ENCODE measurements around the gene C3orf18. TPM values are rescaled to one million over a fixed set of nuclear protein-coding genes. Genes with fewer than 3 reads are reported as not detected.
A peak's percentile ranks its signal among the peaks of the same experiment; 100 is the strongest.

C3orf18 gene
- total RNA-seq, 1 donor from 2014 or later = 8.5 TPM

GRCh38 chr3:50519471-50520089 lies 48.0 kb downstream of the C3orf18 start:
- TF ChIP-seq CTCF (IDR thresholded peaks at IDR 0.05) (peak; percentile 95), EZH2phosphoT487 (IDR thresholded peaks at IDR 0.05) (no peak)
- Mint-ChIP-seq H3K27me3 (ENCODE audit: insufficient read depth, low read depth) (peaks cover 15% of the 10 kb centered on the region), H3K9me3 (no peaks in the 10 kb centered on the region), H3K27ac (no peak overlapping the region), H3K36me3 (no peaks in the 10 kb centered on the region), H3K4me3 (no peak overlapping the region), H3K4me1 (peaks cover 39% of the 10 kb centered on the region)
- Histone ChIP-seq H3K79me2 (ENCODE audit: low read depth) (no peaks in the 10 kb centered on the region), H2AFZ (replicated peaks) (no peak overlapping the region), H3K9ac (no peak overlapping the region), H4K20me1 (ENCODE audit: low read depth) (peaks cover 3% of the 10 kb centered on the region), H3F3A (ENCODE audit: low read depth) (peaks cover 38% of the 10 kb centered on the region), H3K4me1 (peaks cover 53% of the 10 kb centered on the region), H3K27me3 (no peaks in the 10 kb centered on the region), H3K36me3 (no peaks in the 10 kb centered on the region), H3K9me3 (ENCODE audit: low read depth) (no peaks in the 10 kb centered on the region), H3K4me3 (no peak overlapping the region), H3K4me2 (peak overlapping the region; percentile 66), H3K27ac (no peak overlapping the region)
- peak; percentile 84 for DNase-seq (ENCODE audit: low spot score)

GRCh38 chr3:50518436-50518835 lies 49.1 kb downstream of the C3orf18 start:
- Mint-ChIP-seq H3K9me3 (no peaks in the 10 kb centered on the region), H3K4me1 (peaks cover 45% of the 10 kb centered on the region), H3K4me3 (no peak overlapping the region), H3K36me3 (no peaks in the 10 kb centered on the region), H3K27me3 (ENCODE audit: insufficient read depth, low read depth) (peaks cover 14% of the 10 kb centered on the region), H3K27ac (no peak overlapping the region)
- DNase-seq (ENCODE audit: low spot score) = no peak
- Histone ChIP-seq H3K4me2 (no peak overlapping the region), H3K27ac (no peak overlapping the region), H2AFZ (replicated peaks) (no peak overlapping the region), H3K27me3 (no peaks in the 10 kb centered on the region), H3K36me3 (no peaks in the 10 kb centered on the region), H3K9ac (no peak overlapping the region), H3K79me2 (ENCODE audit: low read depth) (no peaks in the 10 kb centered on the region), H3K4me1 (peaks cover 52% of the 10 kb centered on the region), H3K4me3 (no peak overlapping the region), H3F3A (ENCODE audit: low read depth) (peaks cover 39% of the 10 kb centered on the region), H4K20me1 (ENCODE audit: low read depth) (peaks cover 3% of the 10 kb centered on the region), H3K9me3 (ENCODE audit: low read depth) (no peaks in the 10 kb centered on the region)
- TF ChIP-seq EZH2 (IDR thresholded peaks at IDR 0.05) (no peak), EZH2phosphoT487 (IDR thresholded peaks at IDR 0.05) (no peak), CTCF (IDR thresholded peaks at IDR 0.05) (no peak)

- peaks cover 3% of the 10 kb centered on the region for H4K20me1 ChIP-seq (ENCODE audit: low read depth)
- H3K9ac ChIP-seq = no peak overlapping the region
- no peak for TF ChIP-seq CTCF (IDR thresholded peaks at IDR 0.05)
- no peak for TF ChIP-seq EZH2 (IDR thresholded peaks at IDR 0.05)
- no peak for TF ChIP-seq EZH2phosphoT487 (IDR thresholded peaks at IDR 0.05)
- peak overlapping the region; percentile 70 for H3K4me2 ChIP-seq
- no peak overlapping the region for H3K4me3 ChIP-seq
- H3K4me1 ChIP-seq = peaks cover 49% of the 10 kb centered on the region
- no peaks in the 10 kb centered on the region for H3K36me3 Mint-ChIP-seq
- H3K4me1 Mint-ChIP-seq = peaks cover 47% of the 10 kb centered on the region
- H3K9me3 ChIP-seq (ENCODE audit: low read depth) = no peaks in the 10 kb centered on the region
- DNase-seq (ENCODE audit: low spot score) = no peak
- no peak overlapping the region for H3K27ac Mint-ChIP-seq
- H3K27me3 ChIP-seq = no peaks in the 10 kb centered on the region
- H3K27ac ChIP-seq = no peak overlapping the region
- H3F3A ChIP-seq (ENCODE audit: low read depth) = peaks cover 39% of the 10 kb centered on the region
- no peaks in the 10 kb centered on the region for H3K79me2 ChIP-seq (ENCODE audit: low read depth)
- H2AFZ ChIP-seq (replicated peaks) = no peak overlapping the region
- no peaks in the 10 kb centered on the region for H3K9me3 Mint-ChIP-seq
- H3K27me3 Mint-ChIP-seq (ENCODE audit: insufficient read depth, low read depth) = peaks cover 14% of the 10 kb centered on the region
- no peak overlapping the region for H3K4me3 Mint-ChIP-seq
- no peaks in the 10 kb centered on the region for H3K36me3 ChIP-seq
Measured at GRCh38 chr3:50517721-50518206, 49.8 kb downstream of the C3orf18 start.

Measured in neural progenitor cell (in vitro differentiated cells).